HG03354 (cell line): ENCODE measurements around the gene TRAF3IP3.

ENCODE experiments used
- ATAC-seq: cut with Tn5 transposase; IDR thresholded peaks from one replicate; pipeline ENCODE4 v1.9.1; 2021; ENCODE audit warnings: mild to moderate bottlenecking; ENCODE audit not compliant: unreplicated experiment, poor library complexity, severe bottlenecking

TRAF3IP3 gene

DNA sequence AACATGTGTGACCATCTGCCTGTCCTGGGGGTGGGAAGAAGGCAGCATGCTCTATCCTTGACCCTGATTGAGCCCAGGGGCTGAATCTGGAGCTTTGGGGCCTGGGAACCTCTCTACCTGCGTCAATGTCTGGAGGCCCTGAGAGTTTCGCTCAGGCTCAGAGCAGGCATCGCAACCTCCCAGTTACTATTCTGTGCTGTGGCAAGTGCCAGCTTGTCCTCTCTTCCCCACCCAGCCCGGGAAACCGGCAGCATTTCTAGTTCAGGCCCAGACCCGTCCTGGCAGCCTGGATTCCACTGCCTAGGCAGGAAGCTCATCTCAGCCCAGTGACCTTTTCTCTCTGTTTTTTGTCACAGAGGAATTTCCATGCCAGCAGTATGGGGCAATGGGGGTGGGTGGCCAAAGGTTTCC is 60.1 kb downstream of the TRAF3IP3 start:
- no peak for ATAC-seq

DNA sequence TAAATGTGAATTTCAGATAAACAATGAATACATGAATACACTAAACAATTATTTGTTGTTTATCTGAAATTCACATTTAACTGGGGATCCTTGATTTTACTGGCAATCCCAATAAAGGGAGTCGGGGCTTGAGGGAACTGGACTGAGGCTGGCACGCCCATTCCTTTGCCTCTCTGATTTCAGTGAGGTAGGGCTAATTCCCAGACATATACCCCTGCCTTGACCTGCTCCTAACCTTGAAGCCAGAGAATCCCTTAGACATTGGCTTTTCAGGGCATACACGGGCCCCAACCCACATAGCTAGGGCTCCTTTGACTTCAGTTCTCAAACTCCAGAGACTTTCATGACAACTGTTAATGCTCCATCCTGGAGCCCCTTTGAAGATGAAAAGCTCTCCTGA is 61.1 kb downstream of the TRAF3IP3 start:
- no peak for ATAC-seq

DNA sequence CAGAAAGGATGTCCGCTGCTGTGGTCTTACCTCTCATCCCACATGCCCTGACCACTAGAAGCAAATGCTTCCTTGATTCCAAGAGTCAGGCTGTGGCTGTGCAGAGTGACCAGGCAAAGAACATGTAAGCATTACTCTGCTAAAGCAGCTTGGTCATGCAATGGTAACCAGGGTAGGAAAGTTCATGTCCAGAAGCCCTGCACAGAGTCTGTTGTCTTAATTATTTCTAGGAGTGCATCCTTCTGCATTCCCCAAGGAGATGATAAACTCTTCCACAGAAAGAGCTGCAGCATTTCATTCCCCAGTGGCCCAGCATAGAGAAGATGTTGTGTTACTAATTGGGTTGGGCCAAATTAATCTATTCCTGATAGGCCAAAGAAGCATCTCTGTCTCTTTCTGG is 61.8 kb downstream of the TRAF3IP3 start:
- no peak for ATAC-seq

DNA sequence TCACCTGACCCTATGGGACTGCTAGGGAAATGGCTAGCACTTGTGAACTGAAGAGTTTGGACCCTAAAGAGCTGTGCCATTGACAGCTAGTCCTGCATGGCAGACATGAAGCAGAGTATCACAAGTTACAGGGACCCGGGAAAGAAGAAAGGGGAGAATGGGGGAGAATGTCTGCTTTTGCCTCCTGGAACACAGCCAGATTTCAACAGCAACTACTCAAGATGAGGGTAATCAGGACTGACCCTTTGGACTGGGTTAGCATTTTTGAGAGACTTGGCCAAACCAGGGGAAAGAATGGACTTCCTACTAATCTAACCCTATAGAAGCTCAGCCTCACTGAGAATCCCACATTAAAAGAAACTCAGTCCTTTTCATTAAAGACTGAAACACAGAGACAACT is 63.2 kb downstream of the TRAF3IP3 start:
- no peak for ATAC-seq

- no peak for ATAC-seq
Observed at GRCh38 chr1:209820986-209821385, 65.1 kb downstream of the TRAF3IP3 start.

DNA sequence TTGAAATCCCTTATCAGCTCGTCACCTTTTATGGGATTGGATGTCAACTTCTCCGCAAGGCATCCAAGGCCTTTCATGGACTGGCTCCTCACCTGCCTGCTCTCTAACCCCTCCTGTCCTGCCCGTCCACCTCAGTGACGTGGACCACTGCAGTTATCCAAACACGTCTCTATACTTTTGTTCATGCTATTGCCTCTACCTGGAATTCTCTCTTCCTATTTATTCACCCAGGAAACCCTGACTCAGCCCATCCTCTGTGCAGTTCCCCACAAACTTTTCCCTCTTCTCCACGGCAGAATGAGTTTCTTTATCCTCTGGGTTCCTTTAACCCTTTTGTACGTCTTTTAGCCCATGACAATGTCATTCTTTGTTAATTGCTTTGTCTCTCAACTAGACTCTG is 66.9 kb downstream of the TRAF3IP3 start:
- ATAC-seq, result no peak

GRCh38 chr1:209823143-209824041 is 67.5 kb downstream of the TRAF3IP3 start:
- peak; percentile 38 for ATAC-seq

GRCh38 chr1:209825591-209826434 is 70.0 kb downstream of the TRAF3IP3 start:
- ATAC-seq, result no peak

GRCh38 chr1:209827384-209828262 is 71.8 kb downstream of the TRAF3IP3 start, which contains the start of gene UTP25:
Gene UTP25, plus strand, starts transcription at chr1:209827972. Its CDS starts 92 bp downstream, at chr1:209828064.
- ATAC-seq, result peak; percentile 94

DNA sequence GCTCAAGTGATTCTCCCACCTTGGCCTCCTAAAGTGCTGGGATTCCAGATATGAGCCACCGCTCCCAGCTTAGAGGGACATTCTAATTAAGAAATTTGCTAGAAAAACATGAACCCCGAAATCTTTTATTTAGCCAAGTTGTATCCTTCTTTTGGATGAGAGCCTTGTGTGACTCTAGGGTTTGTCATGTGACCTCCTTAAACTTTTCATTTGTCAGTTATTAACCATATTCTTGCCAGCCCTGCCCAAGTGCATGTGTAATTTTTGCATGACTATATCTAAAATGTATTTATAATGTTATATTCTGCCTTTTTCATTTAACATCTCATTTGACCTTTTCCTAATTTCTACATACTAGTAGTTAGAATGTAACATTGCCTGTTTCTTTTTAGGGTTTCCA is 73.9 kb downstream of the TRAF3IP3 start:
- no peak for ATAC-seq

DNA sequence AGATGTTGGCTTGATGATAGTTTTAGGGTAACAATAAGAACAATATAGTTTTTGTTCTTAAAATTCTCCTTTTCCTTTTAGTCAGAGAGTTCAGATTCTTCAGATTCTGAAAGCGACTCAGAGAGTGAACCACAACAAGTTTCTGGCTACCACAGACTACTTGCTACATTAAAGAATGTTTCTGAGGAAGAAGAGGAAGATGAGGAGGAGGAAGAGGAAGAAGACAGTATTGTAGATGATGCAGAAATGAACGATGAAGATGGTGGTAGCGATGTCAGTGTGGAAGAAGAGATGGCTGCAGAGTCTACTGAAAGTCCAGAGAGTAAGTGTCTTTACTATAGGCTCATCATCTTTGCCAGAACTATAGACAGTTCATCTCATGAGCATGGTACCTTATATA is 74.9 kb downstream of the TRAF3IP3 start:
- no peak for ATAC-seq

DNA sequence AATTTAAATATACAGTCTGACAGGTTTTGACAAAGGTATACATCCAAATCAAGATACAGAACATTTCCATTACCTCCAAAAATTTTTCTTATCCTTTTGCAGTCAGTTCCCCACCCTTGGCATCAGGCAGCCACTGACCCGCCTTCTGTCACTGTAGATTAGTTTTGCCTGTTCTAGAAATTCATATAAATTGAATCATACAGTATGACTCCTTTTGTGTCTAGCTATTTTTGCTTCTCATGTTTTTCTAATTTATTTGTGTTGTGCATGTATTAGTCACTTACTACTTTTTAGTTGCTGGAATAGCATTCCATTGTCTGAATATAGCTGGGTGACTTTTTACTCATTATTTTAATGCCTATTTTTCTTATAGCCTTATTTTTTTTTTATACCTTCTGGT is 75.8 kb downstream of the TRAF3IP3 start:
- ATAC-seq, result no peak
